HepG2 (cell line): ENCODE results near the gene ASPHD1. TPM values are rescaled to one million over a fixed set of nuclear protein-coding genes. Genes with fewer than 3 reads are reported as not detected.

Experiments
- ATAC-seq: fragments of 200-7000 bp; cut with Tn5 transposase; 3 replicates; pipeline ENCODE4 v1.9.1; 2020; ENCODE audit warnings: mild to moderate bottlenecking, moderate library complexity
- BruUV-seq: library from RNA; stranded (reverse); fragments of 400-500 nt; replicated peaks from 2 replicates; lab custom pipeline; 2021; lab: Mats Ljungman, UMichigan
- CTCF ChIA-PET: fragments of 300-600 bp; formaldehyde crosslinking; extraction: SDS; loops from one replicate; lab custom pipeline; 2021; ENCODE audit warnings: low total read pairs, inconsistent platforms, low intra/inter-chr PET ratio; lab: Yijun Ruan, JAX
- POLR2A ChIA-PET: fragments of 350-600 bp; sonication (Branson Sonifier 250); formaldehyde crosslinking; loops from one replicate; lab custom pipeline; 2020; ENCODE audit warnings: antibody characterized with exemption, inconsistent platforms; lab: Yijun Ruan, JAX
- DNase-seq: peaks from one replicate; pipeline ENCODE4 v3.0.0-alpha.2; 2015; ENCODE audit warnings: low spot score
- FAIRE-seq: peaks from 3 replicates; lab custom pipeline; 2011; peaks lifted over from hg19 to GRCh38; lab: Jason Lieb, UNC
- H2AFZ ChIP-seq: one replicate; pipeline ENCODE4 v1.6.1; 2011; ENCODE audit warnings: low read length, inconsistent platforms
- H3K27ac ChIP-seq: fragments of 300-600 bp; 3 replicates; pipeline ENCODE4 v1.8.0; 2011; ENCODE audit warnings: mixed run types, mild to moderate bottlenecking, mixed read lengths, low read length, inconsistent platforms; ENCODE audit not compliant: insufficient read depth; ENCODE audit errors: extremely low read length
- H3K27me3 ChIP-seq, 2 experiments: fragments of 200-600 bp in 1 of 2; 2 replicates in 1 of 2; 3 replicates in 1 of 2; pipeline versions ENCODE4 v1.6.0 to v1.8.0; 2011; ENCODE audit warnings: low read length in 2 of 2, mild to moderate bottlenecking in 2 of 2, moderate library complexity in 2 of 2, inconsistent platforms in 1 of 2; ENCODE audit not compliant: insufficient read depth in 2 of 2, control insufficient read depth in 1 of 2
- H3K36me3 ChIP-seq, 2 experiments: fragments of 200-600 bp in 1 of 2; replicated peaks in 1 of 2; 2 replicates in 1 of 2; 3 replicates in 1 of 2; pipeline versions ENCODE4 v1.5.1 to v1.8.0; 2011; ENCODE audit warnings: low read length in 2 of 2, inconsistent platforms in 1 of 2; ENCODE audit not compliant: insufficient read depth in 2 of 2, control insufficient read depth in 1 of 2
- H3K4me1 ChIP-seq: 2 replicates; pipeline ENCODE4 v1.5.1; 2012; ENCODE audit warnings: low read length, inconsistent platforms; ENCODE audit not compliant: insufficient read depth
- H3K4me2 ChIP-seq: 2 replicates; pipeline ENCODE4 v1.6.0; 2011; ENCODE audit warnings: low read depth, low read length, inconsistent platforms
- H3K4me3 ChIP-seq, 3 experiments: fragments of 200-600 bp in 1 of 3; sonication (generic), shearing (Covaris generic) in 1 of 3; replicated peaks in 1 of 3; 2 replicates each; pipeline ENCODE4 v1.5.1; 2011 to 2016; ENCODE audit warnings: low read length in 3 of 3, inconsistent platforms in 2 of 3, low read depth in 2 of 3, mild to moderate bottlenecking in 2 of 3, control low read depth in 1 of 3, mixed read lengths in 1 of 3; ENCODE audit not compliant: insufficient read depth in 1 of 3
- H3K79me2 ChIP-seq: one replicate; pipeline ENCODE4 v1.6.1; 2011; ENCODE audit warnings: low read length, inconsistent platforms; ENCODE audit not compliant: insufficient read depth
- H3K9ac ChIP-seq: 2 replicates; pipeline ENCODE4 v1.6.0; 2011; ENCODE audit warnings: mild to moderate bottlenecking, low read depth, low read length, inconsistent platforms; ENCODE audit not compliant: insufficient read depth
- H3K9me3 ChIP-seq: 2 replicates; pipeline ENCODE4 v1.5.1; 2012; ENCODE audit warnings: mild to moderate bottlenecking, low read length
- H4K20me1 ChIP-seq: 2 replicates; pipeline ENCODE4 v1.6.0; 2011; ENCODE audit warnings: inconsistent platforms, mild to moderate bottlenecking, low read length, moderate library complexity; ENCODE audit not compliant: insufficient read depth
- ARHGAP35 ChIP-seq: sonication (generic); formaldehyde crosslinking; IDR thresholded peaks from 2 replicates; pipeline ENCODE4 v1.9.0; 2022; ENCODE audit warnings: mild to moderate bottlenecking, inconsistent platforms, moderate library complexity, missing genetic modification reagents, borderline replicate concordance
- BHLHE40 ChIP-seq: IDR thresholded peaks from 2 replicates; pipeline ENCODE4 v1.6.1; 2011; ENCODE audit warnings: low read length, improper control_type of control experiment
- CC2D1A ChIP-seq: sonication (generic); formaldehyde crosslinking; IDR thresholded peaks from 2 replicates; pipeline ENCODE4 v1.8.1; 2023; ENCODE audit warnings: mild to moderate bottlenecking, missing genetic modification reagents
- ELF3 ChIP-seq: IDR thresholded peaks from 2 replicates; pipeline ENCODE4 v1.6.1; 2016; ENCODE audit warnings: missing genetic modification reagents, missing compliant biosample characterization
- KLF11 ChIP-seq: IDR thresholded peaks from 2 replicates; pipeline ENCODE4 v1.6.1; 2016; ENCODE audit warnings: missing compliant biosample characterization
- ZNF468 ChIP-seq: sonication (generic); formaldehyde crosslinking; IDR thresholded peaks from 2 replicates; pipeline ENCODE4 v1.8.0; 2022; ENCODE audit warnings: mild to moderate bottlenecking, moderate library complexity, missing genetic modification reagents
- ZSCAN30 ChIP-seq: sonication (generic); formaldehyde crosslinking; IDR thresholded peaks from 2 replicates; pipeline ENCODE4 v1.5.0; 2020; ENCODE audit warnings: mild to moderate bottlenecking, missing genetic modification reagents
- WGBS: methylation state at CpG from one replicate; pipeline ENCODE4 v1.1.6; 2017; ENCODE audit warnings: low lambda C conversion rate; 5-methylcytosine and 5-hydroxymethylcytosine counted together
- in situ Hi-C: cut with HindIII; loops from 2 replicates; pipeline ENCODE4 v1.10.0; 2017; ENCODE audit warnings: low pct_unique_long_range_greater_than_20kb; ENCODE audit not compliant: extremely low pct_ligation_motif_present
- intact Hi-C: fragments of 100-400 bp; cut with micrococcal nuclease; formaldehyde crosslinking; loops from one replicate; pipeline ENCODE4 v1.10.0; 2022; ENCODE audit not compliant: unreplicated experiment
- polyA plus RNA-seq, 8 experiments: library from polyadenylated mRNA; depleted of rRNA in 3 of 8; stranded (reverse) in 7 of 8; unstranded in 1 of 8; fragments of >200 nt; fragmentation: Illumina TruSeq in 4 of 8; extraction: Trizol in 4 of 8; gene quantifications; 2 replicates each; pipeline versions ENCODE4 v1.2.1 to v1.2.3, GENCODE V29; 2011 to 2016; ENCODE audit warnings: low read depth in 4 of 8, missing spikeins in 1 of 8, mixed read lengths in 1 of 8; ENCODE audit not compliant: insufficient read depth in 1 of 8
- total RNA-seq, 5 experiments: library from RNA; depleted of rRNA; stranded (reverse); fragments of >200 nt; fragmentation: Illumina TruSeq; extraction: Trizol; gene quantifications; 2 replicates each; pipeline ENCODE4 v1.2.3, GENCODE V29; 2016; ENCODE audit warnings: low read depth in 1 of 5
- TF ChIP-seq, protein P1 (sequence below): sonication (generic); formaldehyde crosslinking; IDR thresholded peaks from 2 replicates; pipeline ENCODE4 v1.5.0; 2020; ENCODE audit warnings: mild to moderate bottlenecking, low read depth, missing genetic modification reagents, borderline replicate concordance
- TF ChIP-seq, protein P2 (sequence below): sonication (generic); formaldehyde crosslinking; conservative IDR thresholded peaks from 2 replicates; pipeline ENCODE4 v1.4.0; 2020; ENCODE audit warnings: missing genetic modification reagents
- TF ChIP-seq, protein P3 (sequence below): sonication (generic); formaldehyde crosslinking; IDR thresholded peaks from 2 replicates; pipeline ENCODE4 v1.4.0; 2020; ENCODE audit warnings: missing genetic modification reagents
- TF ChIP-seq, protein P4 (sequence below): sonication (generic); formaldehyde crosslinking; conservative IDR thresholded peaks from 2 replicates; pipeline ENCODE4 v1.4.0; 2020; ENCODE audit warnings: missing genetic modification reagents
- TF ChIP-seq, protein P5 (sequence below): sonication (generic); formaldehyde crosslinking; IDR thresholded peaks from 2 replicates; pipeline ENCODE4 v1.4.0; 2020; ENCODE audit warnings: mild to moderate bottlenecking, missing genetic modification reagents

The ASPHD1 gene
- total and polyA plus RNA-seq, 2 of the 13 experiments (the other 11 are each of a cell fraction or from before 2014, with no cell fraction given): 13.1 to 19.7 TPM

DNA sequence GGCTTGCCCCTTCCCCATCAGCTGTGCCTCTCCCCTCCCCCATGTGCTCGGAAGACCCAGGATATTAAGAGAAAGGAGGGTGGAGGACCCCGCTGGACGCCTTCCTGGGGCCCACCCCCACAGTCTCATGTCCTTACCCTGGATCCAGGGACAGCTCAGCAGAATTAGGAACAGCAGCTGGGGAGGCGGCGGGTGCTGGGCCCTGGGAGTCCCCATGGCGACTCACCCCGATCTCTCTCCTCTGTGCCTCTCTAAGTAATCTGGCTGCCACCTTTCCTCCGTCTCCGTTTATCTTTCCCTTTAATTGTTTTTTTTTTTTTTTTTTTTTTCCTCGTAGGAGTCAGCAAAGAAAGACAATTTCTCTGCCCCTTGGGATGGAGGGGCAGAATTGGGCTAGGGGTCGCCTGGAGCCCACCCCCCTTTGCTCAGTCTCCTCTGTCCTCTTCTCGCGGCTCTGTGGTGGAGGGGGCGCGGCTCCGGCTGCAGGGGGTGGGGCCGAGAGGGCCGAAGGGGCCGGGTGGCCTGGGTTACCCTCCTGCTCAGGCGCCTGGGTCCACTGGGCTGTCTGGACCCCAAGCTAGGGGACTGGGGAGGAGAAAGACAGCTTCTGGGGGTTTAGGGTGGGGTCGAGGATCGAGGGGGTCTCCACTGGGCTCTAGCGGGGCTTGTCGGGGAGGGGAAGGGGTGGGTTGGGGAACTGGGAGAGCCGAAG, 1.3 kb upstream of the ASPHD1 start (continued):
- 0 out of 2 replicates have a peak, but pooled peaks have one; percentile 43 for TF ChIP-seq ZSCAN30 (CRISPR knock-in tag)
- TF ChIP-seq, protein P1, sequence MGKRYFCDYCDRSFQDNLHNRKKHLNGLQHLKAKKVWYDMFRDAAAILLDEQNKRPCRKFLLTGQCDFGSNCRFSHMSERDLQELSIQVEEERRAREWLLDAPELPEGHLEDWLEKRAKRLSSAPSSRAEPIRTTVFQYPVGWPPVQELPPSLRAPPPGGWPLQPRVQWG (CRISPR knock-in tag): no peak

DNA sequence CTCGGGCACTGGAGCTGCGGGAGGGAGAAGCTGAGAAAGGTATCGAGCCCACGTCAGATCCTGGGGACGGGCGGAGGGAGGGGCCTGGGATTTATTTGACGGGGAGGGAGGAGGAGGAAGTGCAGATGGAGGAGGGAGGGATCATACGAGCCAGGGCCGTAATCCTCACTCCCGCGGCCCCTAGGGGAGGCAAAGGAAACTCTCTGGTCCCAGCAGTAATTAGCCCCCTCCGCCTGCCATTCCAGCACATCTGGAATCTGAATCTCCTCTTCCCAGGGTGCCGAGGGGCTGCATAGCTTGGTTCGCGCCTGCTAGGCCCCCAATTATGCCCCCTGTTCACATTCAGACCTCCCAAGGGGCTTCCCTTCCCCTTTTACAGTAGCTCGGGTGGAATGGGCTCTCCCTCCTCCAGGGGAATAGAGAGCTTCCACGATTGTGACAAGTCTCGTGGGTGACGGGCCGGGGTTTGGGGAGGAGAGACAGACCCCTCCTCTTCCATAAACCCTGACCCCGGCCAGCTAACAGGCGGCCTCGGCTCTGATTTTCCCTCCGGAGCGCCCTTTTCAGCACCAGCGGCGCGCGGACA, 679 bp upstream of the ASPHD1 start, which contains the start of gene SEZ6L2:
Gene SEZ6L2 (minus strand): TSS at position 35 of the 586 bp plus-strand sequence. CDS start 531 bp downstream, outside the sequence.
- ATAC-seq (peak; percentile 76), FAIRE-seq (peak; percentile 89), DNase-seq (peak; percentile 94)
- BruUV-seq: no TSS peak
- Histone ChIP-seq H3K4me3 (peak within 1 kb of the TSS; percentile 84 to 99 (median 86)), H3K9ac (peak within 1 kb of the TSS; percentile 83), H3K27ac (peak within 1 kb of the TSS; percentile 71), H4K20me1 (peaks cover 5% of the 10 kb centered on the region; the same call in 1 of the 2 replicates), H2AFZ (no peak within 1 kb of the TSS), H3K4me1 (peaks cover 45% of the 10 kb centered on the region), H3K9me3 (no peaks in the 10 kb centered on the region), H3K27me3 (no peaks in the 10 kb centered on the region; a peak in 1 of 5 replicates), H3K4me2 (peak within 1 kb of the TSS; percentile 99), H3K36me3 (peaks cover 0 to 6% of the 10 kb centered on the region in 2 experiments; a peak in 2 of 5 replicates), H3K79me2 (peaks cover 19% of the 10 kb centered on the region)
- WGBS: under 1% methylated on average over 23 of the region's 29 CpGs
- ChIA-PET POLR2A (interaction anchor here (0.6 to 3.8 kb wide), 37 partner anchors 8 to 220 kb away, joined by 3 to 68 read pairs (median 6); partner anchors contain the start of genes ALDOA, CDIPT, HIRIP3 and KCTD13), CTCF (no interaction called here)
- in situ Hi-C loops (no loop called here), intact Hi-C loops (loop anchor here (2.0 to 5.0 kb wide), 2 partner anchors 37 to 63 kb away; partner anchors contain the start of genes CDIPT and TMEM219)
- TF ChIP-seq, protein P2, sequence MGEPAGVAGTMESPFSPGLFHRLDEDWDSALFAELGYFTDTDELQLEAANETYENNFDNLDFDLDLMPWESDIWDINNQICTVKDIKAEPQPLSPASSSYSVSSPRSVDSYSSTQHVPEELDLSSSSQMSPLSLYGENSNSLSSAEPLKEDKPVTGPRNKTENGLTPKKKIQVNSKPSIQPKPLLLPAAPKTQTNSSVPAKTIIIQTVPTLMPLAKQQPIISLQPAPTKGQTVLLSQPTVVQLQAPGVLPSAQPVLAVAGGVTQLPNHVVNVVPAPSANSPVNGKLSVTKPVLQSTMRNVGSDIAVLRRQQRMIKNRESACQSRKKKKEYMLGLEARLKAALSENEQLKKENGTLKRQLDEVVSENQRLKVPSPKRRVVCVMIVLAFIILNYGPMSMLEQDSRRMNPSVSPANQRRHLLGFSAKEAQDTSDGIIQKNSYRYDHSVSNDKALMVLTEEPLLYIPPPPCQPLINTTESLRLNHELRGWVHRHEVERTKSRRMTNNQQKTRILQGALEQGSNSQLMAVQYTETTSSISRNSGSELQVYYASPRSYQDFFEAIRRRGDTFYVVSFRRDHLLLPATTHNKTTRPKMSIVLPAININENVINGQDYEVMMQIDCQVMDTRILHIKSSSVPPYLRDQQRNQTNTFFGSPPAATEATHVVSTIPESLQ (CRISPR knock-in tag): peak; percentile 98; the same call in 1 of the 2 replicates
- TF ChIP-seq, protein P3, sequence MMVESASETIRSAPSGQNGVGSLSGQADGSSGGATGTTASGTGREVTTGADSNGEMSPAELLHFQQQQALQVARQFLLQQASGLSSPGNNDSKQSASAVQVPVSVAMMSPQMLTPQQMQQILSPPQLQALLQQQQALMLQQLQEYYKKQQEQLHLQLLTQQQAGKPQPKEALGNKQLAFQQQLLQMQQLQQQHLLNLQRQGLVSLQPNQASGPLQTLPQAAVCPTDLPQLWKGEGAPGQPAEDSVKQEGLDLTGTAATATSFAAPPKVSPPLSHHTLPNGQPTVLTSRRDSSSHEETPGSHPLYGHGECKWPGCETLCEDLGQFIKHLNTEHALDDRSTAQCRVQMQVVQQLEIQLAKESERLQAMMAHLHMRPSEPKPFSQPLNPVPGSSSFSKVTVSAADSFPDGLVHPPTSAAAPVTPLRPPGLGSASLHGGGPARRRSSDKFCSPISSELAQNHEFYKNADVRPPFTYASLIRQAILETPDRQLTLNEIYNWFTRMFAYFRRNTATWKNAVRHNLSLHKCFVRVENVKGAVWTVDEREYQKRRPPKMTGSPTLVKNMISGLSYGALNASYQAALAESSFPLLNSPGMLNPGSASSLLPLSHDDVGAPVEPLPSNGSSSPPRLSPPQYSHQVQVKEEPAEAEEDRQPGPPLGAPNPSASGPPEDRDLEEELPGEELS (CRISPR knock-in tag): peak; percentile 50; the same call in 1 of the 2 replicates
- peak; percentile 93; the same call in 1 of the 2 replicates for TF ChIP-seq ARHGAP35 (CRISPR knock-in tag)
- TF ChIP-seq BHLHE40: no peak
- TF ChIP-seq, protein P4, sequence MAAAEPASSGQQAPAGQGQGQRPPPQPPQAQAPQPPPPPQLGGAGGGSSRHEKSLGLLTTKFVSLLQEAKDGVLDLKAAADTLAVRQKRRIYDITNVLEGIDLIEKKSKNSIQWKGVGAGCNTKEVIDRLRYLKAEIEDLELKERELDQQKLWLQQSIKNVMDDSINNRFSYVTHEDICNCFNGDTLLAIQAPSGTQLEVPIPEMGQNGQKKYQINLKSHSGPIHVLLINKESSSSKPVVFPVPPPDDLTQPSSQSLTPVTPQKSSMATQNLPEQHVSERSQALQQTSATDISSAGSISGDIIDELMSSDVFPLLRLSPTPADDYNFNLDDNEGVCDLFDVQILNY (CRISPR knock-in tag): peak; percentile 88; the same call in 1 of the 2 replicates
- TF ChIP-seq ZNF468 (CRISPR knock-in tag): peak; percentile 71; the same call in 1 of the 2 replicates
- TF ChIP-seq ELF3 (CRISPR knock-in tag): peak; percentile 81
- no peak for TF ChIP-seq CC2D1A
- no peak; the same call in none of the 2 replicates for TF ChIP-seq KLF11 (CRISPR knock-in tag)
- TF ChIP-seq, protein P5, sequence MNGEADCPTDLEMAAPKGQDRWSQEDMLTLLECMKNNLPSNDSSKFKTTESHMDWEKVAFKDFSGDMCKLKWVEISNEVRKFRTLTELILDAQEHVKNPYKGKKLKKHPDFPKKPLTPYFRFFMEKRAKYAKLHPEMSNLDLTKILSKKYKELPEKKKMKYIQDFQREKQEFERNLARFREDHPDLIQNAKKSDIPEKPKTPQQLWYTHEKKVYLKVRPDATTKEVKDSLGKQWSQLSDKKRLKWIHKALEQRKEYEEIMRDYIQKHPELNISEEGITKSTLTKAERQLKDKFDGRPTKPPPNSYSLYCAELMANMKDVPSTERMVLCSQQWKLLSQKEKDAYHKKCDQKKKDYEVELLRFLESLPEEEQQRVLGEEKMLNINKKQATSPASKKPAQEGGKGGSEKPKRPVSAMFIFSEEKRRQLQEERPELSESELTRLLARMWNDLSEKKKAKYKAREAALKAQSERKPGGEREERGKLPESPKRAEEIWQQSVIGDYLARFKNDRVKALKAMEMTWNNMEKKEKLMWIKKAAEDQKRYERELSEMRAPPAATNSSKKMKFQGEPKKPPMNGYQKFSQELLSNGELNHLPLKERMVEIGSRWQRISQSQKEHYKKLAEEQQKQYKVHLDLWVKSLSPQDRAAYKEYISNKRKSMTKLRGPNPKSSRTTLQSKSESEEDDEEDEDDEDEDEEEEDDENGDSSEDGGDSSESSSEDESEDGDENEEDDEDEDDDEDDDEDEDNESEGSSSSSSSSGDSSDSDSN (CRISPR knock-in tag): peak; percentile 15; the same call in 1 of the 2 replicates
